Epidermal melanocyte (primary cell): ENCODE data around the gene C17orf78.
"Not testable (repeated sequence)": the region's sequence is repeated elsewhere in the genome, so short reads cannot be mapped to it uniquely, and the experiment has no call there.

Experiments
- DNase-seq: peaks from one replicate; pipeline ENCODE4 v3.0.0; 2011; ENCODE audit warnings: low spot score; ENCODE audit not compliant: insufficient read length

The C17orf78 gene

GRCh38 chr17:37385474-37385990, 9.7 kb downstream of the C17orf78 start:
- DNase-seq, result no peak

GRCh38 chr17:37386462-37386861, 10.7 kb downstream of the C17orf78 start:
- no peak for DNase-seq

GRCh38 chr17:37388266-37388665, 12.5 kb downstream of the C17orf78 start:
- DNase-seq, result no peak

- no peak for DNase-seq
These were observed 13.4 kb downstream of the C17orf78 start for GRCh38 chr17:37389160-37389559.

- no peak for DNase-seq
These were observed 15.4 kb downstream of the C17orf78 start for GRCh38 chr17:37391146-37391545.

GRCh38 chr17:37392024-37392590, 16.3 kb downstream of the C17orf78 start:
- DNase-seq, result no peak

- DNase-seq, result no peak
These were observed 17.6 kb downstream of the C17orf78 start for GRCh38 chr17:37393352-37393751.

- DNase-seq, result no peak
These were observed 23.5 kb downstream of the C17orf78 start for GRCh38 chr17:37399265-37399803.

GRCh38 chr17:37400505-37400904, 24.7 kb downstream of the C17orf78 start:
- DNase-seq, result no peak

GRCh38 chr17:37405522-37405921, 29.7 kb downstream of the C17orf78 start:
- DNase-seq, result not testable (repeated sequence)

- no peak for DNase-seq
These were observed 30.3 kb downstream of the C17orf78 start for GRCh38 chr17:37405955-37406634.

- peak; percentile 53 for DNase-seq
These were observed 31.1 kb downstream of the C17orf78 start, which contains the start of the genes ACACA and TADA2A for GRCh38 chr17:37406635-37407461. Gene ACACA (minus strand): TSS chr17:37406836. CDS start chr17:37406299, 537 bp downstream. Gene TADA2A (plus strand): TSS chr17:37406886. CDS start chr17:37411366, 4,480 bp downstream.

- DNase-seq, result not testable (repeated sequence)
These were observed 32.3 kb downstream of the C17orf78 start for GRCh38 chr17:37408145-37408479.

GRCh38 chr17:37410357-37410756, 34.6 kb downstream of the C17orf78 start:
- no peak for DNase-seq

GRCh38 chr17:37413875-37414519, 38.2 kb downstream of the C17orf78 start:
- DNase-seq, result no peak

- DNase-seq, result no peak
These were observed 42.1 kb downstream of the C17orf78 start for GRCh38 chr17:37417852-37418251.

GRCh38 chr17:37422971-37423625, 47.3 kb downstream of the C17orf78 start:
- DNase-seq, result no peak

- no peak for DNase-seq
These were observed 49.5 kb downstream of the C17orf78 start for GRCh38 chr17:37425268-37425667.

GRCh38 chr17:37429039-37429438, 53.3 kb downstream of the C17orf78 start:
- no peak for DNase-seq

- DNase-seq, result no peak
These were observed 53.7 kb downstream of the C17orf78 start for GRCh38 chr17:37429453-37429852.
